ENCODE data around the gene ARHGEF9.
"Not testable (repeated sequence)": the region's sequence is repeated elsewhere in the genome, so short reads cannot be mapped to it uniquely, and the experiment has no call there.

The ARHGEF9 gene

GRCh38 chrX:63784902-63785707, at the start of gene ARHGEF9:
Gene ARHGEF9 (minus strand): TSS chrX:63785214. CDS start chrX:63785145, 69 bp downstream.
- no peaks in the 10 kb centered on the region for H4K20me1 ChIP-seq (ENCODE audit: insufficient read depth, low read length)
- DNase-seq (peak; percentile 60), ATAC-seq (ENCODE audit: insufficient read depth, low read depth) (peak; percentile 78)
- H3K4me2 ChIP-seq (ENCODE audit: insufficient read depth, low read length): peak within 1 kb of the TSS; percentile 86
- H3K27me3 ChIP-seq (ENCODE audit: insufficient read depth, low read length, poor library complexity): no peaks in the 10 kb centered on the region
- H3K27ac ChIP-seq (ENCODE audit: low read length): peak within 1 kb of the TSS; percentile 91
- peaks cover 20% of the 10 kb centered on the region for H3K79me2 ChIP-seq (ENCODE audit: insufficient read depth, low read length)
- H3K9me3 ChIP-seq (ENCODE audit: insufficient read depth, low read length, severe bottlenecking): no peaks in the 10 kb centered on the region
- H3K4me3 ChIP-seq (ENCODE audit: low read depth in 1 of 2, low read length in 2 of 2): peak within 1 kb of the TSS; percentile 42 to 79; a peak in 3 of 4 replicates
- H3K9ac ChIP-seq (ENCODE audit: low read depth, low read length): peak within 1 kb of the TSS; percentile 76
- no peak for TF ChIP-seq EZH2 (IDR thresholded peaks at IDR 0.05; ENCODE audit: borderline replicate concordance, low read depth, low read length, severe bottlenecking)
- TF ChIP-seq, protein P1, sequence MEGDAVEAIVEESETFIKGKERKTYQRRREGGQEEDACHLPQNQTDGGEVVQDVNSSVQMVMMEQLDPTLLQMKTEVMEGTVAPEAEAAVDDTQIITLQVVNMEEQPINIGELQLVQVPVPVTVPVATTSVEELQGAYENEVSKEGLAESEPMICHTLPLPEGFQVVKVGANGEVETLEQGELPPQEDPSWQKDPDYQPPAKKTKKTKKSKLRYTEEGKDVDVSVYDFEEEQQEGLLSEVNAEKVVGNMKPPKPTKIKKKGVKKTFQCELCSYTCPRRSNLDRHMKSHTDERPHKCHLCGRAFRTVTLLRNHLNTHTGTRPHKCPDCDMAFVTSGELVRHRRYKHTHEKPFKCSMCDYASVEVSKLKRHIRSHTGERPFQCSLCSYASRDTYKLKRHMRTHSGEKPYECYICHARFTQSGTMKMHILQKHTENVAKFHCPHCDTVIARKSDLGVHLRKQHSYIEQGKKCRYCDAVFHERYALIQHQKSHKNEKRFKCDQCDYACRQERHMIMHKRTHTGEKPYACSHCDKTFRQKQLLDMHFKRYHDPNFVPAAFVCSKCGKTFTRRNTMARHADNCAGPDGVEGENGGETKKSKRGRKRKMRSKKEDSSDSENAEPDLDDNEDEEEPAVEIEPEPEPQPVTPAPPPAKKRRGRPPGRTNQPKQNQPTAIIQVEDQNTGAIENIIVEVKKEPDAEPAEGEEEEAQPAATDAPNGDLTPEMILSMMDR (IDR thresholded peaks at IDR 0.05; ENCODE audit: borderline replicate concordance, extremely low read depth, low read length, poor library complexity, severe bottlenecking): no peak
- no peaks in the 10 kb centered on the region; the same call in 1 of the 2 replicates for H3K36me3 ChIP-seq (ENCODE audit: insufficient read depth, low read length)
- peaks cover 27% of the 10 kb centered on the region for H3K4me1 ChIP-seq (ENCODE audit: insufficient read depth, low read length)
- peak within 1 kb of the TSS; percentile 91 for H2AFZ ChIP-seq (ENCODE audit: low read depth, low read length)

GRCh38 chrX:63825446-63825845, 40.4 kb upstream of the ARHGEF9 start:
- H3K4me3 ChIP-seq (ENCODE audit: low read depth in 1 of 2, low read length in 2 of 2); ATAC-seq (ENCODE audit: insufficient read depth, low read depth); H4K20me1 ChIP-seq (ENCODE audit: insufficient read depth, low read length); H2AFZ ChIP-seq (ENCODE audit: low read depth, low read length); H3K27me3 ChIP-seq (ENCODE audit: insufficient read depth, low read length, poor library complexity); H3K4me1 ChIP-seq (ENCODE audit: insufficient read depth, low read length); H3K27ac ChIP-seq (ENCODE audit: low read length); H3K79me2 ChIP-seq (ENCODE audit: insufficient read depth, low read length); DNase-seq; H3K9me3 ChIP-seq (ENCODE audit: insufficient read depth, low read length, severe bottlenecking); H3K4me2 ChIP-seq (ENCODE audit: insufficient read depth, low read length); H3K36me3 ChIP-seq (ENCODE audit: insufficient read depth, low read length); H3K9ac ChIP-seq (ENCODE audit: low read depth, low read length): not testable (repeated sequence)

DNA sequence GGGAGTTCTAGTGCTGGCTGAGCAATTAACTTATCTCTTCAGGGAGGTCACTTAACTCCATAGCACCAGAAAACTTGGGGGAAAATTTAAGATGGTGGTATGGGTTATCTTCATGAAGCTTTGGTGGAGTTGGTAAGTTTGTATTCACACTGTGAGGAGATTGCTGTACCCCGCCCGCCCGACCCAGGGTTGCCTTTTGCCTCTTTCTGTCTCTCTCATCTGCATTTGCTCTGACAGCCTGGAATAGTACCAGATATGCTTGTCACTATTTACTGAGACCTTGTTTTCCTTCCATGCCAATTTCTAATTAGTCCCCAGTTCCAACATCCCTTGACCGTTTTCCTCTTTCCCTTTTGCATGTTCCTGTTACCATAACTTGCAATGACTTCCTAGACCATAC, 33.1 kb upstream of the ARHGEF9 start:
- no peak for ATAC-seq (ENCODE audit: insufficient read depth, low read depth)

DNA sequence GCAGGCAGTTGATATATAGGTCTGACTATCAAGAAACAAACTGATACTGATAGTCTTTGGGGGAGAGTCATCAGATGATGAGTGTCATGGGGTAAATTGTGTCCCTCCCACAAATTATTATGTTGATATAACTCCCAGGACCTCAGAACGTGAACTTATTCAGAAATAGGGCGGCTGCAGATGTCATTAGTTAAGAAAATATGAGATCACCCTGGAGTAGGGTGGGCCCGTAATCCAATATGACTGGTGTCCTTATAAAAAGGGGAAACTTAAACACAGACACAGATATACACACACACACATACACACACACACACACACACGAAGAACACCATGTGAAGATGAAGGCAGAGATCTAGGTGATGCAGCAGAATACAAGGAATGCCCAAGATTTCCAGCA, 32.7 kb upstream of the ARHGEF9 start:
- ATAC-seq (ENCODE audit: insufficient read depth, low read depth): no peak
- H3K9me3 ChIP-seq (ENCODE audit: insufficient read depth, low read length, severe bottlenecking): no peaks in the 10 kb centered on the region
- no peak for DNase-seq
- H3K79me2 ChIP-seq (ENCODE audit: insufficient read depth, low read length): no peaks in the 10 kb centered on the region
- no peak for TF ChIP-seq EZH2 (IDR thresholded peaks at IDR 0.05; ENCODE audit: borderline replicate concordance, low read depth, low read length, severe bottlenecking)
- TF ChIP-seq, protein P1 (IDR thresholded peaks at IDR 0.05; ENCODE audit: borderline replicate concordance, extremely low read depth, low read length, poor library complexity, severe bottlenecking): no peak
- H3K4me2 ChIP-seq (ENCODE audit: insufficient read depth, low read length): no peak overlapping the region
- H3K27me3 ChIP-seq (ENCODE audit: insufficient read depth, low read length, poor library complexity): no peaks in the 10 kb centered on the region
- H3K36me3 ChIP-seq (ENCODE audit: insufficient read depth, low read length): no peaks in the 10 kb centered on the region
- no peak overlapping the region for H2AFZ ChIP-seq (ENCODE audit: low read depth, low read length)
- H3K9ac ChIP-seq (ENCODE audit: low read depth, low read length): no peak overlapping the region
- H3K4me1 ChIP-seq (ENCODE audit: insufficient read depth, low read length): no peaks in the 10 kb centered on the region
- H4K20me1 ChIP-seq (ENCODE audit: insufficient read depth, low read length): no peaks in the 10 kb centered on the region
- no peak overlapping the region for H3K27ac ChIP-seq (ENCODE audit: low read length)
- H3K4me3 ChIP-seq (ENCODE audit: low read depth in 1 of 2, low read length in 2 of 2): no peak overlapping the region

More for the DNA sequence above, 33.1 kb upstream of the ARHGEF9 start:
- no peak for DNase-seq
- no peak overlapping the region for H3K27ac ChIP-seq (ENCODE audit: low read length)
- H3K27me3 ChIP-seq (ENCODE audit: insufficient read depth, low read length, poor library complexity): no peaks in the 10 kb centered on the region
- H3K9ac ChIP-seq (ENCODE audit: low read depth, low read length): no peak overlapping the region
- H3K9me3 ChIP-seq (ENCODE audit: insufficient read depth, low read length, severe bottlenecking): no peaks in the 10 kb centered on the region
- H4K20me1 ChIP-seq (ENCODE audit: insufficient read depth, low read length): no peaks in the 10 kb centered on the region
- no peak overlapping the region for H3K4me3 ChIP-seq (ENCODE audit: low read depth in 1 of 2, low read length in 2 of 2)
- no peak overlapping the region for H3K4me2 ChIP-seq (ENCODE audit: insufficient read depth, low read length)
- no peaks in the 10 kb centered on the region for H3K36me3 ChIP-seq (ENCODE audit: insufficient read depth, low read length)
- TF ChIP-seq EZH2 (IDR thresholded peaks at IDR 0.05; ENCODE audit: borderline replicate concordance, low read depth, low read length, severe bottlenecking): no peak
- TF ChIP-seq, protein P1 (IDR thresholded peaks at IDR 0.05; ENCODE audit: borderline replicate concordance, extremely low read depth, low read length, poor library complexity, severe bottlenecking): no peak
- H2AFZ ChIP-seq (ENCODE audit: low read depth, low read length): no peak overlapping the region
- H3K79me2 ChIP-seq (ENCODE audit: insufficient read depth, low read length): no peaks in the 10 kb centered on the region
- no peaks in the 10 kb centered on the region for H3K4me1 ChIP-seq (ENCODE audit: insufficient read depth, low read length)
